H1 (cell line): ENCODE measurements around the gene RPSA. TPM values are rescaled to one million over a fixed set of nuclear protein-coding genes. Genes with fewer than 3 reads are reported as not detected.

Experiments used
- CTCF ChIA-PET: fragments of 300-600 bp; sonication (Branson Sonifier 250); formaldehyde crosslinking; loops from one replicate; lab custom pipeline; 2021; ENCODE audit not compliant: partially characterized antibody; lab: Charles Lee
- POLR2A ChIA-PET: fragments of 300-600 bp; sonication (Branson Sonifier 250); formaldehyde crosslinking; loops from one replicate; lab custom pipeline; 2021; ENCODE audit warnings: inconsistent platforms; ENCODE audit not compliant: partially characterized antibody; lab: Charles Lee
- DNase-seq, 2 experiments: peaks; one replicate each; pipeline versions ENCODE4 v3.0.0 to v3.0.0-alpha.2; 2010 to 2022; ENCODE audit warnings: low spot score in 2 of 2, low read depth in 1 of 2, mixed read lengths in 1 of 2
- FAIRE-seq: peaks from 2 replicates; lab custom pipeline; 2011; peaks lifted over from hg19 to GRCh38; lab: Jason Lieb, UNC
- H2AFZ ChIP-seq: 2 replicates; pipeline ENCODE4 v1.8.1; 2012; ENCODE audit warnings: low read length, inconsistent platforms
- H2AK5ac ChIP-seq: 2 replicates; pipeline ENCODE4 v1.6.1; 2013; ENCODE audit warnings: low read depth, low read length
- H2BK120ac ChIP-seq: replicated peaks from 2 replicates; pipeline ENCODE3; 2013; ENCODE audit warnings: low read depth, low read length, inconsistent platforms
- H2BK12ac ChIP-seq: 2 replicates; pipeline ENCODE4 v1.6.1; 2013; ENCODE audit warnings: low read depth, low read length
- H2BK15ac ChIP-seq: 2 replicates; pipeline ENCODE4 v1.6.1; 2013; ENCODE audit warnings: low read length
- H2BK20ac ChIP-seq: 2 replicates; pipeline ENCODE4 v1.6.1; 2013; ENCODE audit warnings: low read length
- H2BK5ac ChIP-seq: 2 replicates; pipeline ENCODE4 v1.6.1; 2013; ENCODE audit warnings: low read depth, low read length
- H3K14ac ChIP-seq: 2 replicates; pipeline ENCODE4 v1.6.1; 2013; ENCODE audit warnings: inconsistent platforms; ENCODE audit not compliant: insufficient read length
- H3K18ac ChIP-seq: 2 replicates; pipeline ENCODE4 v1.6.1; 2013; ENCODE audit warnings: low read length; ENCODE audit errors: extremely low read depth
- H3K23ac ChIP-seq: 2 replicates; pipeline ENCODE4 v1.6.1; 2013; ENCODE audit warnings: inconsistent platforms; ENCODE audit not compliant: insufficient read length
- H3K23me2 ChIP-seq: 2 replicates; pipeline ENCODE4 v1.6.1; 2013; ENCODE audit warnings: low read depth, low read length
- H3K27ac ChIP-seq: 2 replicates; pipeline ENCODE4 v1.6.1; 2011; ENCODE audit warnings: low read depth, low read length, inconsistent platforms
- H3K27me3 ChIP-seq, 4 experiments: replicated peaks in 1 of 4; 1 replicate in 1 of 4; 2 replicates in 3 of 4; pipeline versions ENCODE4 v1.6.1 to v1.8.1; 2011 to 2013; ENCODE audit warnings: low read length in 3 of 4, mild to moderate bottlenecking in 3 of 4, inconsistent platforms in 2 of 4, mixed read lengths in 2 of 4, moderate library complexity in 1 of 4; ENCODE audit not compliant: control insufficient read depth in 3 of 4, insufficient read depth in 3 of 4; ENCODE audit errors: extremely low read depth in 1 of 4
- H3K36me3 ChIP-seq, 4 experiments: 2 replicates each; pipeline versions ENCODE4 v1.6.1 to v1.8.1; 2011 to 2013; ENCODE audit warnings: mild to moderate bottlenecking in 4 of 4, low read length in 3 of 4, moderate library complexity in 2 of 4, control low read depth in 1 of 4, inconsistent platforms in 1 of 4; ENCODE audit not compliant: insufficient read depth in 4 of 4, control insufficient read depth in 2 of 4
- H3K4ac ChIP-seq: replicated peaks from 2 replicates; pipeline ENCODE3; 2013; ENCODE audit warnings: low read length, low read depth, mixed read lengths, inconsistent platforms; ENCODE audit not compliant: insufficient read length
- H3K4me1 ChIP-seq, 4 experiments: replicated peaks in 1 of 4; 1 replicate in 1 of 4; 2 replicates in 3 of 4; pipeline versions ENCODE4 v1.6.1 to v1.8.1; 2011 to 2013; ENCODE audit warnings: low read length in 3 of 4, inconsistent platforms in 2 of 4, mixed read lengths in 1 of 4; ENCODE audit not compliant: insufficient read depth in 4 of 4, control insufficient read depth in 3 of 4
- H3K4me2 ChIP-seq, 2 experiments: 2 replicates each; pipeline versions ENCODE4 v1.6.1 to v1.8.1; 2011 to 2013; ENCODE audit warnings: low read depth in 2 of 2, low read length in 2 of 2, control low read depth in 1 of 2, inconsistent platforms in 1 of 2, mild to moderate bottlenecking in 1 of 2; ENCODE audit not compliant: insufficient read depth in 1 of 2
- H3K4me3 ChIP-seq, 4 experiments: fragments of 200-600, 300-600 bp in 1 of 4; sonication (generic), shearing (Covaris generic), sonication (Bioruptor Twin) in 1 of 4; 2 replicates each; pipeline versions ENCODE4 v1.5.1 to v1.8.1; 2011 to 2016; ENCODE audit warnings: low read length in 4 of 4, low read depth in 3 of 4, control low read depth in 2 of 4, inconsistent platforms in 2 of 4, mild to moderate bottlenecking in 2 of 4, mixed read lengths in 1 of 4, moderate library complexity in 1 of 4; ENCODE audit not compliant: insufficient read depth in 2 of 4; ENCODE audit errors: extremely low read depth in 1 of 4
- H3K56ac ChIP-seq: replicated peaks from 2 replicates; pipeline ENCODE3; 2013; ENCODE audit warnings: low read depth, mild to moderate bottlenecking, mixed read lengths, low read length, inconsistent platforms; ENCODE audit not compliant: insufficient read length
- H3K79me1 ChIP-seq: 2 replicates; pipeline ENCODE4 v1.6.1; 2013; ENCODE audit warnings: low read depth, low read length, control low read depth
- H3K79me2 ChIP-seq, 2 experiments: 2 replicates each; pipeline versions ENCODE4 v1.6.1 to v1.8.1; 2012 to 2013; ENCODE audit warnings: low read length in 2 of 2, mild to moderate bottlenecking in 2 of 2, inconsistent platforms in 1 of 2; ENCODE audit not compliant: insufficient read depth in 2 of 2, control insufficient read depth in 1 of 2
- H3K9ac ChIP-seq, 4 experiments: replicated peaks in 1 of 4; 1 replicate in 1 of 4; 2 replicates in 3 of 4; pipeline versions ENCODE4 v1.6.1 to v1.8.1; 2011 to 2013; ENCODE audit warnings: low read depth in 3 of 4, low read length in 3 of 4, control low read depth in 2 of 4, mild to moderate bottlenecking in 2 of 4, moderate library complexity in 2 of 4, inconsistent platforms in 1 of 4; ENCODE audit errors: extremely low read depth in 1 of 4
- H3K9me3 ChIP-seq, 2 experiments: 2 replicates each; pipeline versions ENCODE4 v1.6.1 to v1.8.1; 2012 to 2013; ENCODE audit warnings: mild to moderate bottlenecking in 2 of 2, moderate library complexity in 2 of 2, control low read depth in 1 of 2, inconsistent platforms in 1 of 2, low read depth in 1 of 2, low read length in 1 of 2, mixed read lengths in 1 of 2; ENCODE audit not compliant: insufficient read depth in 2 of 2
- H4K20me1 ChIP-seq, 2 experiments: replicated peaks in 1 of 2; 2 replicates each; pipeline versions ENCODE3 to v1.8.1; 2011 to 2013; ENCODE audit warnings: inconsistent platforms in 2 of 2, low read length in 2 of 2, mild to moderate bottlenecking in 1 of 2; ENCODE audit not compliant: insufficient read depth in 2 of 2, control insufficient read depth in 1 of 2
- H4K5ac ChIP-seq: 2 replicates; pipeline ENCODE4 v1.6.1; 2013; ENCODE audit warnings: low read length, low read depth, mixed read lengths, inconsistent platforms; ENCODE audit not compliant: insufficient read length
- H4K8ac ChIP-seq: 2 replicates; pipeline ENCODE4 v1.8.0; 2013; ENCODE audit warnings: mild to moderate bottlenecking, moderate library complexity, low read length, inconsistent platforms; ENCODE audit not compliant: insufficient read depth; ENCODE audit errors: extremely low read depth
- H4K91ac ChIP-seq: replicated peaks from 2 replicates; pipeline ENCODE3; 2013; ENCODE audit warnings: low read length, mixed read lengths, inconsistent platforms; ENCODE audit not compliant: insufficient read length
- ASH2L ChIP-seq: fragments of 200-600, 300-600 bp; sonication (generic); IDR thresholded peaks from one replicate; pipeline ENCODE4 v1.7.1; 2017; ENCODE audit warnings: low read length
- CBX5 ChIP-seq: fragments of 300-800, 300-1000 bp; sonication (generic); IDR thresholded peaks from 2 replicates; pipeline ENCODE4 v1.7.1; 2016; ENCODE audit warnings: antibody characterized with exemption, low read length, low read depth
- CEBPB ChIP-seq: IDR thresholded peaks from 2 replicates; pipeline ENCODE4 v1.6.1; 2012; ENCODE audit warnings: low read depth, low read length
- CHD2 ChIP-seq: IDR thresholded peaks from 2 replicates; pipeline ENCODE4 v1.6.1; 2012; ENCODE audit warnings: low read length, improper control_type of control experiment
- CREB1 ChIP-seq: IDR thresholded peaks from 2 replicates; pipeline ENCODE4 v1.6.1; 2012; ENCODE audit warnings: inconsistent platforms
- HDAC6 ChIP-seq: IDR thresholded peaks from one replicate; pipeline ENCODE4 v1.7.1; 2012; ENCODE audit warnings: low read depth, mild to moderate bottlenecking, inconsistent platforms, low read length, moderate library complexity
- KDM1A ChIP-seq: fragments of 200-600, 300-600 bp; sonication (generic); IDR thresholded peaks from 2 replicates; pipeline ENCODE4 v1.7.1; 2016; ENCODE audit warnings: mild to moderate bottlenecking, low read length, borderline replicate concordance
- MAFK ChIP-seq: IDR thresholded peaks from 2 replicates; pipeline ENCODE4 v1.6.1; 2012; ENCODE audit warnings: low read depth, mild to moderate bottlenecking, improper control_type of control experiment, low read length
- PHF8 ChIP-seq: fragments of 200-600 bp; sonication (generic); conservative IDR thresholded peaks from 2 replicates; pipeline ENCODE4 v1.7.1; 2012; ENCODE audit warnings: low read depth, mild to moderate bottlenecking, inconsistent platforms, low read length, moderate library complexity
- RAD21 ChIP-seq, 2 experiments: IDR thresholded peaks in 1 of 2; conservative IDR thresholded peaks in 1 of 2; 2 replicates each; pipeline ENCODE4 v1.6.1; 2011; ENCODE audit warnings: low read depth in 2 of 2, low read length in 2 of 2, improper control_type of control experiment in 1 of 2, inconsistent platforms in 1 of 2, mild to moderate bottlenecking in 1 of 2, moderate library complexity in 1 of 2
- RBBP5 ChIP-seq: IDR thresholded peaks from 2 replicates; pipeline ENCODE4 v1.7.1; 2012; ENCODE audit warnings: low read depth, mild to moderate bottlenecking, inconsistent platforms, low read length, moderate library complexity, borderline replicate concordance
- SIRT6 ChIP-seq: IDR thresholded peaks from one replicate; pipeline ENCODE4 v1.7.1; 2012; ENCODE audit warnings: low read length, inconsistent platforms
- SP1 ChIP-seq: IDR thresholded peaks from 2 replicates; pipeline ENCODE4 v1.6.1; 2011; ENCODE audit warnings: low read depth, low read length
- SUZ12 ChIP-seq: fragments of 200-600 bp; sonication (generic); IDR thresholded peaks from 2 replicates; pipeline ENCODE4 v1.6.1; 2012; ENCODE audit warnings: mild to moderate bottlenecking, inconsistent platforms, low read length, moderate library complexity, mixed read lengths
- TAF7 ChIP-seq: optimal IDR thresholded peaks from 2 replicates; pipeline ENCODE3; 2011; ENCODE audit warnings: low read depth, mild to moderate bottlenecking, inconsistent platforms, low read length, moderate library complexity, borderline replicate concordance
- TBP ChIP-seq: IDR thresholded peaks from 2 replicates; pipeline ENCODE4 v1.6.1; 2011; ENCODE audit warnings: low read depth, low read length, improper control_type of control experiment
- YY1 ChIP-seq: IDR thresholded peaks from 2 replicates; pipeline ENCODE4 v1.6.1; 2011; ENCODE audit warnings: low read depth, mild to moderate bottlenecking, low read length
- WGBS, 2 experiments: shearing (Covaris generic) in 1 of 2; methylation state at CpG; one replicate each; pipeline versions ENCODE4 v1.1.6 to v1.1.7; 2013 to 2015; ENCODE audit warnings: low lambda C conversion rate in 2 of 2, mixed read lengths in 2 of 2, inconsistent platforms in 1 of 2, low coverage in 1 of 2, missing lambda C conversion rate in 1 of 2; ENCODE audit not compliant: insufficient replicate concordance in 2 of 2, insufficient coverage in 1 of 2, insufficient read length in 1 of 2; ENCODE audit errors: extremely low coverage in 1 of 2, missing lambda C conversion rate in 1 of 2; 5-methylcytosine and 5-hydroxymethylcytosine counted together
- polyA plus RNA-seq, 7 experiments: library from polyadenylated mRNA; depleted of rRNA in 3 of 7; stranded (reverse) in 5 of 7; unstranded in 2 of 7; fragments of >200 nt in 5 of 7; fragments of 200-250 nt in 2 of 7; gene quantifications; 1 replicate in 5 of 7; 2 replicates in 1 of 7; 4 replicates in 1 of 7; pipeline versions ENCODE4 v1.2.1 to v1.2.3, GENCODE V29; 2011 to 2013; ENCODE audit warnings: missing spikeins in 2 of 7, mixed read lengths in 2 of 7
- total RNA-seq: library from RNA; stranded (reverse); fragmentation: NEBNext Ultra II Directional; extraction: Animal tissue kit (Norgen Biotek cat#: 25700); gene quantifications from 2 replicates; pipeline ENCODE4 v1.2.1, GENCODE V29; 2021

Gene RPSA
- total and polyA plus RNA-seq, 2 of the 8 experiments (the other 6 are each of a cell fraction or from before 2014, with no cell fraction given), result 2,661 to 7,468 TPM

DNA sequence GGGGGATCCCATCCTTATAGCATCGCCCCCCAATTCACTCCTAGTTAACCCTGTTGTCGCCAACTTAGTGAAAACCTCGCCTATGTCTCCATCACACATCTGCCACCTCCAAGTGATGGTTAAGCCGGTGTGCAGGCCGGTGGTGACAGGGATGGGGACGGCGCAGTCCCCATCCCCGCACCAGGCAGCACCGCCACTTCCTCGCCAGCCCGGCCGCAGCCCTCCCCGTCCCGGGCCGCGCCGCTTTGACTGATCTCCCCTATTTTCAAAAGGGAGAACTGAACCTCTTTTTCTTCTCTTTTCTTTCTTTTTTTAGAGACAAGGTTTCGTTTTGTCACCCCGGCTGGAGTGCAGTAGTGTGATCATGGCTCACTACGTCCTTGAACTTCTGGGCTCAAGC, 49.6 kb downstream of the RPSA start:
- Histone ChIP-seq H3K36me3 (no peaks in the 10 kb centered on the region), H4K91ac (no peak overlapping the region), H3K79me1 (no peaks in the 10 kb centered on the region), H3K23ac (no peak overlapping the region), H3K4me3 (no peak overlapping the region), H3K27ac (no peak overlapping the region), H3K14ac (no peak overlapping the region), H3K56ac (no peak overlapping the region), H3K4me1 (no peaks in the 10 kb centered on the region; a peak in 1 of 7 replicates), H3K79me2 (no peaks in the 10 kb centered on the region), H3K9ac (no peak overlapping the region), H4K8ac (no peak overlapping the region), H2AFZ (no peak overlapping the region), H2BK5ac (no peak overlapping the region), H2BK20ac (no peak overlapping the region), H3K27me3 (no peaks in the 10 kb centered on the region), H4K5ac (no peak overlapping the region), H2BK15ac (no peak overlapping the region), H3K4ac (no peak overlapping the region), H3K23me2 (no peaks in the 10 kb centered on the region), H2BK12ac (no peak overlapping the region), H3K18ac (no peak overlapping the region), H3K4me2 (no peak overlapping the region), H2AK5ac (no peak overlapping the region), H4K20me1 (no peaks in the 10 kb centered on the region), H3K9me3 (no peaks in the 10 kb centered on the region), H2BK120ac (no peak overlapping the region)
- DNase-seq (no peak), FAIRE-seq (no peak)
- ChIA-PET POLR2A (no interaction called here), CTCF (interaction anchor here (1.9 kb wide), 1 partner anchor 42 kb away, joined by 4 read pairs; no protein-coding TSS in a partner anchor)
- WGBS, 2 experiments, result 94% methylated on average over 20 of the region's 20 CpGs; no CpG with 5 or more reads in 1 of the 2 experiments
- no peak for TF ChIP-seq HDAC6
- no peak for TF ChIP-seq CHD2
- no peak for TF ChIP-seq CEBPB
- TF ChIP-seq RBBP5, result no peak
- no peak for TF ChIP-seq CBX5
- no peak for TF ChIP-seq PHF8
- TF ChIP-seq RAD21 (IDR thresholded peaks at IDR 0.05 in 1 of 2, conservative IDR thresholded peaks at IDR 0.05 in 1 of 2; ENCODE audit: low read depth in 2 of 2, low read length in 2 of 2), result no peak
- no peak for TF ChIP-seq MAFK
- no peak for TF ChIP-seq TBP
- no peak for TF ChIP-seq SUZ12
- TF ChIP-seq ASH2L, result no peak
- no peak for TF ChIP-seq YY1
- TF ChIP-seq SP1, result no peak
- no peak for TF ChIP-seq KDM1A
- TF ChIP-seq TAF7, result no peak
- TF ChIP-seq SIRT6, result no peak
- no peak for TF ChIP-seq CREB1
